HepG2 (cell line): ENCODE data around the gene INO80. TPM values are rescaled to one million over a fixed set of nuclear protein-coding genes. Genes with fewer than 3 reads are reported as not detected.

Experiments
- ATF4 ChIP-seq, 2 experiments: fragments of 450-650 bp in 1 of 2; sonication (generic) in 1 of 2; formaldehyde crosslinking; IDR thresholded peaks; 2 replicates each; pipeline versions ENCODE4 v1.5.0 to v1.8.0; 2020 to 2022; ENCODE audit warnings: mild to moderate bottlenecking in 1 of 2, missing genetic modification reagents in 1 of 2
- BRD4 ChIP-seq: sonication (generic); formaldehyde crosslinking; IDR thresholded peaks from 2 replicates; pipeline ENCODE4 v1.4.0; 2020; ENCODE audit warnings: missing genetic modification reagents
- FLYWCH1 ChIP-seq: sonication (generic); formaldehyde crosslinking; IDR thresholded peaks from 2 replicates; pipeline ENCODE4 v1.8.1; 2023; ENCODE audit warnings: mild to moderate bottlenecking, missing genetic modification reagents
- KDM1A ChIP-seq: IDR thresholded peaks from 2 replicates; pipeline ENCODE4 v1.6.1; 2016; ENCODE audit warnings: missing compliant biosample characterization
- MEF2D ChIP-seq: sonication (generic); formaldehyde crosslinking; IDR thresholded peaks from 2 replicates; pipeline ENCODE4 v1.5.1; 2020; ENCODE audit warnings: mild to moderate bottlenecking, missing genetic modification reagents
- NRL ChIP-seq: sonication (generic); formaldehyde crosslinking; IDR thresholded peaks from 2 replicates; pipeline ENCODE4 v1.5.0; 2020; ENCODE audit warnings: missing genetic modification reagents, mild to moderate bottlenecking, moderate library complexity, borderline replicate concordance
- POLR2AphosphoS2 ChIP-seq: IDR thresholded peaks from 2 replicates; pipeline ENCODE4 v1.6.1; 2011; ENCODE audit warnings: low read depth, low read length, improper control_type of control experiment
- PRDM15 ChIP-seq: sonication (generic); formaldehyde crosslinking; IDR thresholded peaks from 2 replicates; pipeline ENCODE4 v1.4.0; 2020; ENCODE audit warnings: missing genetic modification reagents
- RFX5 ChIP-seq: IDR thresholded peaks from 2 replicates; pipeline ENCODE4 v1.6.1; 2011; ENCODE audit warnings: low read depth, low read length, improper control_type of control experiment
- RXRA ChIP-seq: sonication (generic); formaldehyde crosslinking; IDR thresholded peaks from 2 replicates; pipeline ENCODE4 v1.5.1; 2020; ENCODE audit warnings: missing genetic modification reagents
- SIX1 ChIP-seq: sonication (generic); formaldehyde crosslinking; IDR thresholded peaks from 2 replicates; pipeline ENCODE4 v1.4.0; 2020; ENCODE audit warnings: missing genetic modification reagents, borderline replicate concordance
- TBL1XR1 ChIP-seq: fragments of 150-350 bp; IDR thresholded peaks from 2 replicates; pipeline ENCODE4 v1.6.1; 2014; ENCODE audit warnings: borderline replicate concordance, low read length; ENCODE audit not compliant: partially characterized antibody
- WIZ ChIP-seq: sonication (generic); formaldehyde crosslinking; IDR thresholded peaks from 2 replicates; pipeline ENCODE4 v1.5.1; 2020; ENCODE audit warnings: mild to moderate bottlenecking, missing genetic modification reagents
- ZNF558 ChIP-seq: sonication (generic); formaldehyde crosslinking; IDR thresholded peaks from 2 replicates; pipeline ENCODE4 v1.9.0; 2022; ENCODE audit warnings: mild to moderate bottlenecking, missing genetic modification reagents, borderline replicate concordance
- ZNF589 ChIP-seq: sonication (generic); formaldehyde crosslinking; conservative IDR thresholded peaks from 2 replicates; pipeline ENCODE4 v1.8.0; 2022; ENCODE audit warnings: mild to moderate bottlenecking, moderate library complexity, missing genetic modification reagents
- ZNF775 ChIP-seq: sonication (generic); formaldehyde crosslinking; IDR thresholded peaks from 2 replicates; pipeline ENCODE4 v1.4.0; 2020; ENCODE audit warnings: missing genetic modification reagents, mild to moderate bottlenecking, moderate library complexity, borderline replicate concordance
- polyA plus RNA-seq, 8 experiments: library from polyadenylated mRNA; depleted of rRNA in 3 of 8; stranded (reverse) in 7 of 8; unstranded in 1 of 8; fragments of >200 nt; fragmentation: Illumina TruSeq in 4 of 8; extraction: Trizol in 4 of 8; gene quantifications; 2 replicates each; pipeline versions ENCODE4 v1.2.1 to v1.2.3, GENCODE V29; 2011 to 2016; ENCODE audit warnings: low read depth in 4 of 8, missing spikeins in 1 of 8, mixed read lengths in 1 of 8; ENCODE audit not compliant: insufficient read depth in 1 of 8
- total RNA-seq, 5 experiments: library from RNA; depleted of rRNA; stranded (reverse); fragments of >200 nt; fragmentation: Illumina TruSeq; extraction: Trizol; gene quantifications; 2 replicates each; pipeline ENCODE4 v1.2.3, GENCODE V29; 2016; ENCODE audit warnings: low read depth in 1 of 5
- TF ChIP-seq, protein P1 (sequence below): sonication (generic); formaldehyde crosslinking; IDR thresholded peaks from 2 replicates; pipeline ENCODE4 v1.5.0; 2020; ENCODE audit warnings: mild to moderate bottlenecking, missing genetic modification reagents
- TF ChIP-seq, protein P2 (sequence below): sonication (generic); formaldehyde crosslinking; IDR thresholded peaks from 2 replicates; pipeline ENCODE4 v1.4.0; 2020; ENCODE audit warnings: mild to moderate bottlenecking, missing genetic modification reagents
- TF ChIP-seq, protein P3 (sequence below): sonication (generic); formaldehyde crosslinking; IDR thresholded peaks from 2 replicates; pipeline ENCODE4 v1.4.0; 2020; ENCODE audit warnings: mild to moderate bottlenecking, missing genetic modification reagents

Gene INO80
- total and polyA plus RNA-seq, 2 of the 13 experiments (the other 11 are each of a cell fraction or from before 2014, with no cell fraction given): 3.6 to 14.8 TPM

DNA sequence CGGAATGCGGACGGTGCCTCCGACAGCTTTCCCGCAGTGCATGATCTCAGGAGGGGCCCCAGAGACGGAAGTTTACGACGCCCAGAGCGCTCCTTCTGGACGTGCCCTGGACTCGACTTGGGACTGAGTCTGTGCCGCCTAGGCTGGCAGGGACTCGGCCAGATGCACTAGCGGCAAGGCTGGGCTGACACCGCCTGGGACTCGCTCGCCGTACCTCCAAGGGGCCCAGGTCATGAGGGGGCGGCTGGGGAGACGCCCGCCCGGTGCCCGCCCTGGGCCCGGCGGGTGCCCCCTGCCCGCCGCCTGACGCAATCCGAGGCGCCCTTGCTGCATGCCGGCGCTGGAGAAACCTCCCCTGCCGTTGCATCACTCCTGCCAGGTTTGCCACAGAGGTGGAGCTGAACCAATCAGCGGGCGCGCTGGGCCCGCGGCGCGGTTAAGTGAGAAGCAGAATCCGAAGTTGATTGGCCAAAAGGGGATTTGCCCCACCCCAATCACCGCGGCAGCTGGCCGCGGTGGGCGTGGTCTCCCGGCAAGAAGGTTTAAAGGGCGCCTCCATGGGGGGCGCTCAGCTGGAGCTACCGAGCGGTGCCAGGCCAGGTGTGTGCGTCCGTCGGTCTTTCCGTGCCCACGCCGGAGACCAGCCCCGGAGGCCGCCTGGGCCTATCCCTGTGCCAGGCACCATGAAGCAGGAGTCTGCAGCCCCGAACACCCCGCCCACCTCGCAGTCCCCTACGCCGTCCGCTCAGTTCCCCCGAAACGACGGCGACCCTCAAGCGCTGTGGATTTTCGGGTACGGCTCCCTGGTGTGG lies 163.0 kb downstream of the INO80 start, which contains the start of gene CHAC1 (continued):
- TF ChIP-seq KDM1A (no peak), ZNF589 (CRISPR knock-in tag) (no peak), ATF4 (CRISPR knock-in tag; IDR thresholded peaks at IDR 0.05) (peak in 1 of 2 experiments; percentile 97; a peak in 2 of 4 replicates), RFX5 (no peak), PRDM15 (CRISPR knock-in tag) (no peak), FLYWCH1 (no peak), MEF2D (CRISPR knock-in tag) (no peak), ZNF558 (CRISPR knock-in tag) (no peak), POLR2AphosphoS2 (no peak), ZNF775 (CRISPR knock-in tag) (no peak), WIZ (CRISPR knock-in tag) (no peak), BRD4 (CRISPR knock-in tag) (no peak), RXRA (CRISPR knock-in tag) (no peak), NRL (CRISPR knock-in tag) (no peak), TBL1XR1 (no peak), SIX1 (CRISPR knock-in tag) (no peak)
- TF ChIP-seq, protein P1, sequence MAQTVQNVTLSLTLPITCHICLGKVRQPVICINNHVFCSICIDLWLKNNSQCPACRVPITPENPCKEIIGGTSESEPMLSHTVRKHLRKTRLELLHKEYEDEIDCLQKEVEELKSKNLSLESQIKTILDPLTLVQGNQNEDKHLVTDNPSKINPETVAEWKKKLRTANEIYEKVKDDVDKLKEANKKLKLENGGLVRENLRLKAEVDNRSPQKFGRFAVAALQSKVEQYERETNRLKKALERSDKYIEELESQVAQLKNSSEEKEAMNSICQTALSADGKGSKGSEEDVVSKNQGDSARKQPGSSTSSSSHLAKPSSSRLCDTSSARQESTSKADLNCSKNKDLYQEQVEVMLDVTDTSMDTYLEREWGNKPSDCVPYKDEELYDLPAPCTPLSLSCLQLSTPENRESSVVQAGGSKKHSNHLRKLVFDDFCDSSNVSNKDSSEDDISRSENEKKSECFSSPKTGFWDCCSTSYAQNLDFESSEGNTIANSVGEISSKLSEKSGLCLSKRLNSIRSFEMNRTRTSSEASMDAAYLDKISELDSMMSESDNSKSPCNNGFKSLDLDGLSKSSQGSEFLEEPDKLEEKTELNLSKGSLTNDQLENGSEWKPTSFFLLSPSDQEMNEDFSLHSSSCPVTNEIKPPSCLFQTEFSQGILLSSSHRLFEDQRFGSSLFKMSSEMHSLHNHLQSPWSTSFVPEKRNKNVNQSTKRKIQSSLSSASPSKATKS (CRISPR knock-in tag): no peak
- TF ChIP-seq, protein P2, sequence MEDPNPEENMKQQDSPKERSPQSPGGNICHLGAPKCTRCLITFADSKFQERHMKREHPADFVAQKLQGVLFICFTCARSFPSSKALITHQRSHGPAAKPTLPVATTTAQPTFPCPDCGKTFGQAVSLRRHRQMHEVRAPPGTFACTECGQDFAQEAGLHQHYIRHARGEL (CRISPR knock-in tag): no peak
- TF ChIP-seq, protein P3, sequence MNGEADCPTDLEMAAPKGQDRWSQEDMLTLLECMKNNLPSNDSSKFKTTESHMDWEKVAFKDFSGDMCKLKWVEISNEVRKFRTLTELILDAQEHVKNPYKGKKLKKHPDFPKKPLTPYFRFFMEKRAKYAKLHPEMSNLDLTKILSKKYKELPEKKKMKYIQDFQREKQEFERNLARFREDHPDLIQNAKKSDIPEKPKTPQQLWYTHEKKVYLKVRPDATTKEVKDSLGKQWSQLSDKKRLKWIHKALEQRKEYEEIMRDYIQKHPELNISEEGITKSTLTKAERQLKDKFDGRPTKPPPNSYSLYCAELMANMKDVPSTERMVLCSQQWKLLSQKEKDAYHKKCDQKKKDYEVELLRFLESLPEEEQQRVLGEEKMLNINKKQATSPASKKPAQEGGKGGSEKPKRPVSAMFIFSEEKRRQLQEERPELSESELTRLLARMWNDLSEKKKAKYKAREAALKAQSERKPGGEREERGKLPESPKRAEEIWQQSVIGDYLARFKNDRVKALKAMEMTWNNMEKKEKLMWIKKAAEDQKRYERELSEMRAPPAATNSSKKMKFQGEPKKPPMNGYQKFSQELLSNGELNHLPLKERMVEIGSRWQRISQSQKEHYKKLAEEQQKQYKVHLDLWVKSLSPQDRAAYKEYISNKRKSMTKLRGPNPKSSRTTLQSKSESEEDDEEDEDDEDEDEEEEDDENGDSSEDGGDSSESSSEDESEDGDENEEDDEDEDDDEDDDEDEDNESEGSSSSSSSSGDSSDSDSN: peak; percentile 31; the same call in 1 of the 2 replicates
